ENCODE results near the gene TULP4.
A peak's percentile ranks its signal among the peaks of the same experiment; 100 is the strongest.
"Not testable (repeated sequence)": the region's sequence is repeated elsewhere in the genome, so short reads cannot be mapped to it uniquely, and the experiment has no call there.

The TULP4 gene

GRCh38 chr6:158312165-158312564, at the start of gene TULP4:
TULP4 (plus strand) TSS chr6:158312465; CDS start chr6:158314017, 1,552 bp downstream.
- no peak for DNase-seq

GRCh38 chr6:158262755-158263154, 49.5 kb upstream of the TULP4 start:
- DNase-seq = no peak

GRCh38 chr6:158264180-158264579, 48.1 kb upstream of the TULP4 start:
- no peak for DNase-seq

- no peak for DNase-seq
Observed at GRCh38 chr6:158266131-158266530, 46.1 kb upstream of the TULP4 start.

GRCh38 chr6:158268361-158269147, 43.7 kb upstream of the TULP4 start:
- DNase-seq = no peak

GRCh38 chr6:158269657-158270056, 42.6 kb upstream of the TULP4 start:
- no peak for DNase-seq

GRCh38 chr6:158270389-158271127, 41.7 kb upstream of the TULP4 start:
- no peak for DNase-seq

GRCh38 chr6:158272324-158272723, 39.9 kb upstream of the TULP4 start:
- DNase-seq = no peak

GRCh38 chr6:158278004-158278403, 34.3 kb upstream of the TULP4 start:
- DNase-seq = no peak

GRCh38 chr6:158279615-158280014, 32.6 kb upstream of the TULP4 start:
- no peak for DNase-seq

GRCh38 chr6:158283304-158283980, 28.8 kb upstream of the TULP4 start:
- DNase-seq = no peak

GRCh38 chr6:158284007-158284875, 28.0 kb upstream of the TULP4 start:
- DNase-seq = no peak

- DNase-seq = no peak
Observed at GRCh38 chr6:158284876-158285655, 27.2 kb upstream of the TULP4 start.

- DNase-seq = no peak
Observed at GRCh38 chr6:158285656-158286021, 26.6 kb upstream of the TULP4 start.

- DNase-seq = no peak
Observed at GRCh38 chr6:158286413-158286812, 25.9 kb upstream of the TULP4 start.

- no peak for DNase-seq
Observed at GRCh38 chr6:158287047-158287446, 25.2 kb upstream of the TULP4 start.

GRCh38 chr6:158290040-158290439, 22.2 kb upstream of the TULP4 start:
- no peak for DNase-seq

GRCh38 chr6:158290659-158291058, 21.6 kb upstream of the TULP4 start:
- no peak for DNase-seq

- no peak for DNase-seq
Observed at GRCh38 chr6:158292016-158292415, 20.2 kb upstream of the TULP4 start.

- DNase-seq = peak; percentile 53
Observed at GRCh38 chr6:158293122-158293521, 19.1 kb upstream of the TULP4 start.

GRCh38 chr6:158295976-158296853, 16.1 kb upstream of the TULP4 start:
- DNase-seq = not testable (repeated sequence)
